ENCODE measurements around the gene ALDH16A1. TPM values are rescaled to one million over a fixed set of nuclear protein-coding genes. Genes with fewer than 3 reads are reported as not detected.

The ALDH16A1 gene
- total RNA-seq, 1 experiment from 2014 or later: 51.7 TPM

DNA sequence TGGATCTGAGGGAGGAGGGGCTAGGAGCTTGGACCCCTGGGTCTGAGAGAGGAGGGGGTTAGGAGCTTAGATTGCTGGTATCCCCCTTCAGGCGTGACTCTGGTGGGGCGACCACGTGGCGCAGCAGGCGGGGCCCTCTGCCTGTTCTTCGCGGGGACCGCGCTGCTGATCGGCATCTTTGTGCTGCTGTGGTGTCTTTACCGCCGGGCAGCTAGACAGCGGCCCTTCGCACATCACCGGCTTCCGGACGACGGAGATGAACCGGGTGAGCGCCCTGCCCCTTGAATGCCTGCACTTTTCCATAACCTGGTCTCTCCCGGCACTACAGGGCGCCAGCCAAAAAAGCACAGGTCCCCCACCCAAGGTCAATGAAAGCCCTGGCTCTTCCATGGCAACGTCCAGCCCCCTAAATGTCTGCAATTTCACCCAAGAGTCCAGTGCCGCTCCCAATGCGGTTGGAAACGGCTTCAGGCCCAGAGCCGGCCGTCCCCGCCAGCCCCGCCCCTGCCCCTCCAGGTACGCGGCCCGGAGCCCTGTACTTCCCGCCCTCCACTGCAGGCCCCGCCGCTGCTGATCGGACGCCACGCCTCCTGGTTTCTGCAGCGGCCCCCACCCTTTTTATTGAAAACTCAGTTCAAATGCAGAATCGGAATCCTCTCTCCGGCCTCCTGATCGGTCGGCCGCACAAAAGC is 25.0 kb upstream of the ALDH16A1 start:
- Histone ChIP-seq H3K27me3 (ENCODE audit: insufficient read depth, low read length) (peaks cover 18% of the 10 kb centered on the region; the same call in 1 of the 2 replicates), H2BK120ac (ENCODE audit: low read depth, low read length, poor library complexity, severe bottlenecking) (no peak overlapping the region), H2BK15ac (ENCODE audit: low read depth, low read length) (no peak overlapping the region), H4K5ac (ENCODE audit: insufficient read length, low read depth, low read length) (no peak overlapping the region), H4K91ac (ENCODE audit: insufficient read length, low read depth, low read length) (no peak overlapping the region), H3K4ac (ENCODE audit: low read depth, low read length) (no peak overlapping the region), H3K23me2 (ENCODE audit: insufficient read length, low read depth, low read length, poor library complexity, severe bottlenecking) (peaks cover 22% of the 10 kb centered on the region), H3K4me2 (ENCODE audit: insufficient read depth, insufficient read length, low read length) (peak overlapping the region; percentile 53), H3K79me1 (ENCODE audit: insufficient read depth, low read depth, low read length, poor library complexity, severe bottlenecking) (no peaks in the 10 kb centered on the region), H3K18ac (ENCODE audit: insufficient read length, low read depth, low read length) (no peak overlapping the region), H3K9ac (ENCODE audit: extremely low read depth, insufficient read length, low read length) (no peak overlapping the region), H3K27ac (ENCODE audit: insufficient read length, low read depth, low read length) (no peak overlapping the region), H3K4me1 (ENCODE audit: insufficient read depth, low read length) (peaks cover 2% of the 10 kb centered on the region), H3K56ac (ENCODE audit: insufficient read length, low read depth, low read length) (no peak overlapping the region), H2BK5ac (ENCODE audit: insufficient read length, low read length) (no peak overlapping the region), H4K20me1 (ENCODE audit: control insufficient read depth, insufficient read depth, insufficient read length) (no peaks in the 10 kb centered on the region), H3T11ph (ENCODE audit: low read length) (no peak overlapping the region), H2BK20ac (ENCODE audit: low read depth, low read length, poor library complexity, severe bottlenecking) (no peak overlapping the region), H2BK12ac (ENCODE audit: insufficient read length, low read depth, low read length) (no peak overlapping the region), H3K9me3 (ENCODE audit: control insufficient read depth, low read depth, low read length) (no peaks in the 10 kb centered on the region), H2AK5ac (ENCODE audit: insufficient read length, low read length) (no peak overlapping the region), H2AFZ (ENCODE audit: low read length) (no peak overlapping the region), H4K8ac (replicated peaks; ENCODE audit: insufficient read length, low read depth, low read length) (no peak overlapping the region), H3K23ac (ENCODE audit: insufficient read length, low read depth, low read length) (no peak overlapping the region), H3K14ac (ENCODE audit: insufficient read depth, low read length) (0 out of 2 replicates have a peak overlapping the region, but pooled peaks have one; percentile 49), H3K79me2 (ENCODE audit: insufficient read depth, low read length) (no peaks in the 10 kb centered on the region)
- WGBS (ENCODE audit: extremely low coverage, insufficient read length, low lambda C conversion rate): no CpG with 5 or more reads among the region's 45 CpGs
- peaks cover 4 to 5% of the 10 kb centered on the region in 2 experiments; a peak in 3 of 5 replicates for H3K9me3 Mint-ChIP-seq
- DNase-seq: peak; percentile 89
- H3K36me3 Mint-ChIP-seq (ENCODE audit: insufficient read depth in 1 of 3, low read depth in 3 of 3): peaks cover 3 to 11% (median 6%) of the 10 kb centered on the region in 3 experiments
- no peak for TF ChIP-seq CTCF (conservative IDR thresholded peaks at IDR 0.05)
- H3K27ac Mint-ChIP-seq: peak overlapping the region; percentile 41 to 95 (median 86); a peak in 4 of 7 replicates
- peaks cover 81% of the 10 kb centered on the region for H3K27me3 Mint-ChIP-seq (ENCODE audit: low read depth)
- peak overlapping the region; percentile 72 to 86 for H3K4me3 Mint-ChIP-seq
- H3K4me1 Mint-ChIP-seq: peaks cover 52 to 73% of the 10 kb centered on the region in 2 experiments

All from H9 (cell line).